NCI-H774 (cell line): Measurements from ENCODE around the gene SNTG2.
"Not testable (repeated sequence)": the region's sequence is repeated elsewhere in the genome, so short reads cannot be mapped to it uniquely, and the experiment has no call there.

ENCODE experiments used
- DNase-seq: peaks from one replicate; lab custom pipeline; 2025; lab: John Stamatoyannopoulos, UW

Gene SNTG2

GRCh38 chr2:1053786-1054185 lies 103.1 kb downstream of the SNTG2 start:
- no peak for DNase-seq

DNA sequence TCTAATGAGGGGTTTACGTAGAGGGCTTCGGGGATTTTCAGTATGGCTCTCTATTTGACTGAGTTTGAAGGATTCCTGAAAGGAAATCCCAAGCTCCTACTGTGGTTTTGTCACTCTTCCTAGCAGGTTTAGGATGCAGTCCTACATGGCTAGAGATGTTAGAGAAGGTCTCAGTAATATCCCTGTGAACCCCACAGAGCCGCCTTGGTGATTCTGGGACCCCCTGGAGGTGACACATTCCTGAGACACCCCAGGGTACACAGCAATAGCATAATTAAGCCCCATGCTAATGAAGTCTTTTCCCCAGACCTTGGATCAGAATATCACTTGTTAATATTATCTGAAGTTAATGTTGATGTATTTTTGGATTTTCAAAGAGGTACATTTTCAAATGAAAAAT lies 103.8 kb downstream of the SNTG2 start:
- DNase-seq, result no peak

- DNase-seq, result no peak
Observed at GRCh38 chr2:1055014-1055595, 104.5 kb downstream of the SNTG2 start.

DNA sequence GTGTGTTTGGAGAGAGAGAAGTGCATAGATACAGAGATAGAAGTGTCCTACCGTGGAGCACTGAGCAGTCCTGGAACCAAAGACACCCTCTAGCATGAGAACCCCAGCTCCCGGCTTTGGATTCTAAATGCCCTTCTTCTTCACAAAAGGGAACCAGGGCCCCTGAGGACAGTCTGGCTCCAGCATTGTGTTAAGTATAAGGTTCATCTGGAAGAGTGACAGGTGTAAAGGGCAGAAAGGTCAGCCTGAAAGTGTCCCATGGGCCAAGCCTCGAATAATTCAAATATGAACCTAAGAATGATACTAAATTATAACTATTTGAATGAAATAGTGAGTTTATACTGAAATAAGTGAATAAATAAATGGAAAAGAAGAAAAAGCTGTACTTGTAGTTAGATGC lies 109.7 kb downstream of the SNTG2 start:
- DNase-seq, result no peak

GRCh38 chr2:1060987-1061386 lies 110.3 kb downstream of the SNTG2 start:
- DNase-seq, result no peak

GRCh38 chr2:1068241-1068640 lies 117.6 kb downstream of the SNTG2 start:
- no peak for DNase-seq

DNA sequence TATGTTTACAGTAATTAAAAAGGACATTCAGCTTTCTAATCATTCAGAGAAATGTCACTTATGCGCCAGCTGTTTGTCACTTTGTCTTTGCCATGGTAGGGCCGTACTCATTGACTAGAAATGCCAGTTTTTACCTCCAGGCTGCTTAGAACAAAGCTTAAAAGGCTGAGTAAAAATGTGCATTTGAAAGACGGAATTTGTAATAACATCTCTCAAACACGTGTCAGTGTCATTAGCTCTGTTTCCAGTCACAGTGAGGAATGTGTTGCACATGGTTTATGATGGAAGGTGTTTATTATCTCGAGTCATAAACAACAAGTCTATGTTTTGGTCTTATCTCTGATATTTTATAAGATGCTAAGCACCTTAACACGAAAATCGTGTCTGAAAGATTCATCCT lies 118.2 kb downstream of the SNTG2 start:
- no peak for DNase-seq

DNA sequence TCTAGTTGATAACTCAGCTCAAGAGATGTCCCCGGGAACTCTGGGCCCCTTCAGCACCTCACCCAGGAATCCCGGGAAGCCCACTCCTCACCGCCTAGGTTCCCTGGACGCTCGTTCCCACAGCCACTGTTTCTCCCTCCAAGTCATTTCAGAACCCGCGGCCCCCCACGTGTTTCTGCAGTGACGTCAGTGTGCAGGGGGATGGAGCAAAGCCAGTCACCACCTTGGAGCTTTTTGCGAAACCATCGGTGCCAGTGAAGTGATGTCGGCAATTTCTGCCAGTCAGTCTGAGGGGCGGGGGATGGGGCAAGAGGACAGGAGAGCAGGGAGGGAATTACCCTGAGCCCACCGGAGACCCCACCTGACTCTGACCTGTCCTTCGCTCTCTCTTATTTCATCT lies 119.2 kb downstream of the SNTG2 start:
- DNase-seq, result no peak

DNA sequence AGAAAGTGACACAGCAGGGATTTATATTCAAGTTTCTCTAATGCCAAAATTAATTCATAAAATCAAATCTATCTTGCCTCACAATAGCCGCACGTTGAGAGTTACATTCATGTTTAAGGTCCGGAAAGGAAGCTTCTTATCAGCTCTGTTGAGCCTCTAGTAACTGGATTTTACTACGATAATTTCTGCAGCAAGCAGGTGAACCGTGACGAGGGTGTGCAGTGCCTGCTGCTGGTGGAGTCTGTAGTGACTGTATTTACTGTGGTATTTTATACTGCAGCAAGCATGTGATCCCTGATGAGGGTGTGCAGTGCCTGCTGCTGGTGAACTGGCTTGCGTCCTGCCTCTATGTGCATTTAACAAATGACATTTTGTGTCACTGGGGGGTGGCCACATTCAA lies 120.0 kb downstream of the SNTG2 start:
- DNase-seq, result no peak

- no peak for DNase-seq
Observed at GRCh38 chr2:1071650-1072049, 121.0 kb downstream of the SNTG2 start.

DNA sequence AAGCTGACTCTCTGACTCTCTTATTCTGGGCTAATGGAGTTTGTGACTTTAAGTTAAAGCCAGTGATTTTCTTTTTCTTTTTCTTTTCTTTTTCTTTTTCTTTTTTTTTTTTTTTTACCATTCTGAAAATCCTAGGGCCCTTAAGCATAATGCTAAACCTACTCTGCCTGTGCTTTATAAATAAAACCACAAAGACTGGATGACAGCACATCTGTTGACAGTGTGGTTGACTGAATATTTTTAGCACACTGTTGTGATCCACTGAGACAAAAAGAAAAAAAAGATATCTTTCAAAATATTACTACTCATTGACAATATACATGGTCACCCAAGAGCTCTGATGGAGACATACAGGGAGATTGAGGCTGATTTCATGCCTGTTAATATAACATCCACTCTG lies 121.6 kb downstream of the SNTG2 start:
- DNase-seq, result no peak

DNA sequence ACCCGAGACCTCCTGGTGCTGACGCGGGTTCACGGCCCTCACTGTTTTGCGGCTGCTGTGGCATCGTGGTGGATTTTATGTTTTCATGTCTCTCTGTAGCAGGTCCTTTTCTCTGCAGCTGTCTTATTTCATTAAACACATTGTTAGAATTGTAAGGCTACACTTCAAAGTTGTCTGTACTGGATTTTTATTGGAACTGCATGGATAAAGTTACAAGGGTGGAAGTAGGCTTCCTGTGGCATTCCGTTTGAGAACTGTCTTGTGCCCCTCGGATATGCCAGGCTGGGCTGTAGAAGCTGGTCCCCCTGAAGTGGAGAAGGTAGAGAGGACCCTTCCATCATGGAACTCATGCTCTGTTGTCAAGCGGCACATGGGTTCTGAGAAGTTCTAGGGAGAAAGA lies 127.3 kb downstream of the SNTG2 start:
- DNase-seq, result no peak

GRCh38 chr2:1078326-1078725 lies 127.7 kb downstream of the SNTG2 start:
- DNase-seq, result no peak

DNA sequence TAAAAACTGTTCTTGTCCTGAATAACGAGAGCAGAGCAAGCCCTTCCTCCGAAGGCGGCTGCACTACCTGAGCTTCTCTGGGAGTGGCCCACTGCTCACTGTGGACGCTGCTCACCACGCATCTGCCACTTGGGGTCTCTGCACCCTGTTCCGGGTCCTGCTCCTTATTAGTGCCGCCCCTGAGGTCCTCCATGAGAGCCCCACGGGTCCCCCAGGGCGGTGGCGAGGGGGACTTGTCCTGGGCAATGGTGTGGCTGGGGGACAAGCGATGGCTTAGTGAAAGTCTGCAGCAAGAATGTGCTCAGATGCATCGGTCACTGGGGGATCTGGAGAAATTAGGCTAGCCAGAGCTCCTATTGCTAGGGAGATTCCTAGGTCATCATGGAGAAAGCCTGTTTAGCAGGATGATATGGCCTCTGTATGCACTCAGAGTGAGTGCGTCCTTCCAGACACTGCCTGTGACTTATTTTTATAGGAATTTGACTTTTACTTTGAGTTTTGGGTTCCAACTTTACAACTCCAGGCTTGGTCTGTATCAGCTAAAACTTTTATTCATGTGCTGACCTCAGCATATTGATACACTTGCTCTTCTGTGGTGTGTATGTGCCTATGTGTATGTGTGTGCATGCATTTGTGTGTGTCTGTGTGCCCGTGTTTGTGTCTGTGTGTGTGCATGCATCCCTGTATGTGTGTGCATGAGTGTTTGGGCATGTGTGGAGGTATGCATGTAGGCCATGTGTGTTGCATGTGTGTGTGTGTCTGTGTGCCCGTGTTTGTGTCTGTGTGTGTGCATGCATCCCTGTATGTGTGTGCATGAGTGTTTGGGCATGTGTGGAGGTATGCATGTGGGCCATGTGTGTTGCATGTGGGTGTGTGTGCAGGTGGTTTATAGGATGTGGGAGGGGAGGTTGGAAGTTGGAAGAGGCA lies 129.5 kb downstream of the SNTG2 start:
- DNase-seq, result no peak

- DNase-seq, result no peak
Observed at GRCh38 chr2:1081451-1082225, 131.0 kb downstream of the SNTG2 start.

- DNase-seq, result no peak
Observed at GRCh38 chr2:1082456-1083205, 132.0 kb downstream of the SNTG2 start.

DNA sequence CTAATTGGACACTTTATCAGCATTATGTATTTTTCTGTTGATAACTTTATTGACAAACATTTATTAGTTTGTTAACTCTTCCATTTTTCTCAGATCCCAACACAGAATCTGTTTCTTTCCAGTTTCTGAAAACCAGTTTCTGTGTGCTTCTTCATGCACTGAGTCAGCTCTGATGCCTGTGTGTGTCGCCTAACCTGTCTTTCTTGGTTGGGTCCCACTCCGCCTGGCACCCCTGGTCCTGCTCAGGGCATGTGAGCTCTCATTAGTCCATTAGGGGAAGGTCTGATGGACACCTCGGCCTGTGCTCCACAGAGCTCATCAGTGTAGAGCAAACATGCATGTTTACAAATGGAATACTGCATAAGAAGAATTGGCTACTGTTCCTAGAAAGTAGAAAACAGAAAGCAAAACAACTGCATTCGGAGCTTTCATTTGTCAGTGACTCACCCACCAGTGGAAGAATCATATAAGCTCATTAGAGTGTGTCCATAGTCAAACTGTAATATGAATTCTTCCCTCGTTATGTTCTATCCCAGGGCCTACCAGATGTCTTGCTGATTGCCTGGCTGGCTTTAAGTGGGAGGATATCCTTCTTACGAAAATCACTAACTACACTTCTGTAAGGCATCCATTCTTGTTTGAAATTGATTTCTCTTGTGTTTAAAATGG lies 137.7 kb downstream of the SNTG2 start:
- no peak for DNase-seq

DNA sequence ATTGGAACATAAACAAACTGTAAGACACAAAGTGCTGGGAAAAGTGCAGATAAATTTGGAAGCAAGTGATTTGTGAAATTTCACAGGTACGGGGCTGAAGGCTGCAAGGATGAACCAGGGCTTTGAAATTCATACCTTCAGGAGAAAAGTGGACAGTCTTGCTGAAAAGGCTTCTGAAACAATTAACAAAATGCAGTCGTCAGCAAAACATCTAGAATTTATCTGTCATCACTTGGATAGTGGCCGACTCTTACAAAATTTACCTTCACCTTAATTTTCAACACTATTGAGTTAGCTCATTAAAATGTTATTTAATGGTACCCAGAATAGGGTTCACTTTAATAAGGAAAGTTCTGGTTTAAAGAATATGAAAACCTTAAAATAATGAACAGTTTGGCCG lies 138.3 kb downstream of the SNTG2 start:
- DNase-seq, result no peak

DNA sequence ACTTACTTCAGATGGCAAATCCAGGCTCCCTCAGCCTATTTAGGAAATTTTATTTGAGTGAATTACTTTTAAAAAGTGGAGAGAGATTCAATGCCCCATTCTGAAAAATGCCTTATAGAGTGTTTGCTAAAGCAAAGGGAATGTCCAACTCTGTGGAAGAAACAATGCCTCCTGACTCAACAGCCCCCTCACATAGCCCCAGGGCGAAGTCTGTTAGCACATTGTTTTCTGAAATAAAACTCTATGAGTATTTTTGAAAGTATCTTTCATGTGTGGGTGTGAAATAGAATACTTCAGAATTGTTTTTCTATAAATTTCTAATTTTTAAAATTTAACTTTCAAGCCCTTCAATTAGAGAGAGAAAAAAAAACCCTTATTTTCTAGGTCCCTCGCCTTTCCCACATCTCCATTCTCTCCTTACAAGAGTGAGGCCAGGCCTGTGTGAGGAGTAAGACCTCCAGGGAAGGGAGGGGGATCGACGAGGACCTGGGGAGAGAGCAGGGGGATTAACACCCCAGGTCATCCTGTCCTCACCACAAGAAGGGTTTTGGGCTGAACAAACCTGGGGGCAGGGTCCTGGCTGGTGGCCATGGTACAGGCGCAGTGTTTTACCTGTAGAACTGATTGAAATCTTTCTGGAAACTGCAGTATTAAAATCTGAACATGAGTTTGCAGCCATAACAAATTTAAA lies 141.4 kb downstream of the SNTG2 start:
- DNase-seq, result no peak

DNA sequence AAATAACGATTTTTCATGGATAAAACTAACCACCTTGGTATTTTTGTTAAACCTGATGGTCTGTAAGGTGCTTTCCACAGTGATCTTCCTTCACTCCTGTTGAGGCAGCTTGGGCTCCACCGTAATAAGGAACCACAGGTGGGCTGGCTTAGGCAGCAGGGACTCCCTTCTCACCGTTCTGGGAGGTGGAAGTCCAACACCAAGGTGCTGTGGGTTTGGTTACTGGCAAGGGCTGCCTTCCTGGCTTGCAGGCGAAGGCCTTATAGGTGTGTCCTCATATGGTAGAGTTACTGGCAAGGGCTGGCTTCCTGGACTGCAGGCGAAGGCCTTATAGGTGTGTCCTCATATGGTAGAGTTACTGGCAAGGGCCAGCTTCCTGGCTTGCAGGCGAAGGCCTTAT lies 143.0 kb downstream of the SNTG2 start:
- not testable (repeated sequence) for DNase-seq

DNA sequence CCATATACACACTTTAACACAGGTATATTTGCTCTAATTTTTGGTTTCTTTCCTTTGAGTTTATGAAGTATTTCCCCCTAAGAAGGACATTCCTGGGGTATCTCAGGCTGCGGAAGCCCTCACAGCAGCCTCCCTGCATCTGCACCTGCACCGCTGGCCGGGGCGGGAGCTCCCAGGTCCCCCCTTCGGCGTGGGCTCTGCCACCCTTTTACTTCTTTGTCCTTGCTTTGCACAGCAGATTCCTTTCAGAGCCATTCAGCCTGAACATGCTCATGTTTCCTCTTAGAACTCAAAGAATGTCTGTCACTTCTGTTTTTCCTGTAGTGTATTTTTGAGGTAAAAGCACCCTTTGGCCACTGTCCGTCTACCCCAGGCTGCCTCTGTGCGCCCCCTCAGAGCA lies 146.5 kb downstream of the SNTG2 start:
- DNase-seq, result no peak
